GM10266 (cell line): Measurements from ENCODE around the gene R3HDM2.

Experiments
- DNase-seq: peaks from one replicate; pipeline ENCODE4 v3.0.0; 2012; ENCODE audit errors: extremely low spot score
- CTCF ChIP-seq: IDR thresholded peaks from 2 replicates; pipeline ENCODE4 v1.5.1; 2012; ENCODE audit warnings: mild to moderate bottlenecking, low read depth; ENCODE audit not compliant: control insufficient read depth, insufficient read depth; ENCODE audit errors: missing control alignments

R3HDM2 gene

GRCh38 chr12:57470970-57471656, 40.3 kb upstream of the R3HDM2 start:
- no peak for TF ChIP-seq CTCF

GRCh38 chr12:57470286-57470969, 39.6 kb upstream of the R3HDM2 start:
- DNase-seq = no peak
- no peak for TF ChIP-seq CTCF

More at GRCh38 chr12:57470970-57471656, 40.3 kb upstream of the R3HDM2 start:
- DNase-seq = no peak

GRCh38 chr12:57469296-57470164, 38.7 kb upstream of the R3HDM2 start:
- no peak for DNase-seq
- TF ChIP-seq CTCF = no peak

- no peak for TF ChIP-seq CTCF
- no peak for DNase-seq
Observed at GRCh38 chr12:57467915-57468314, 37.1 kb upstream of the R3HDM2 start.

- no peak for TF ChIP-seq CTCF
- DNase-seq = no peak
Observed at GRCh38 chr12:57467212-57467874, 36.5 kb upstream of the R3HDM2 start.

GRCh38 chr12:57465747-57466505, 35.1 kb upstream of the R3HDM2 start:
- DNase-seq = no peak
- no peak for TF ChIP-seq CTCF
